Measurements from ENCODE around the gene ZNF467.

- TF ChIP-seq ZNF565 (CRISPR knock-in tag; conservative IDR thresholded peaks at IDR 0.05; ENCODE audit: low read depth), result no peak
- TF ChIP-seq ZC3H10 (CRISPR knock-in tag; IDR thresholded peaks at IDR 0.05), result no peak
- TF ChIP-seq OSR1 (CRISPR knock-in tag; IDR thresholded peaks at IDR 0.05), result no peak
- no peak for TF ChIP-seq SNAI2 (CRISPR knock-in tag; IDR thresholded peaks at IDR 0.05)
- TF ChIP-seq RARB (CRISPR knock-in tag; IDR thresholded peaks at IDR 0.05), result no peak
- no peak for TF ChIP-seq ESRRG (CRISPR knock-in tag; IDR thresholded peaks at IDR 0.05)
- no peak for TF ChIP-seq TCF4 (CRISPR knock-in tag; IDR thresholded peaks at IDR 0.05; ENCODE audit: borderline replicate concordance)
- no peak for TF ChIP-seq ARNTL (CRISPR knock-in tag; IDR thresholded peaks at IDR 0.05; ENCODE audit: borderline replicate concordance, low read depth)
- no peak for TF ChIP-seq BACH2 (CRISPR knock-in tag; IDR thresholded peaks at IDR 0.05; ENCODE audit: borderline replicate concordance)
Observed at GRCh38 chr7:149724661-149725425, 48.5 kb downstream of the ZNF467 start.

Measured in SK-N-SH treated with all-trans-retinoic acid at 6 μM for 48 hours (cell line).